ENCODE results near the gene MT1A. TPM values are rescaled to one million over a fixed set of nuclear protein-coding genes. Genes with fewer than 3 reads are reported as not detected.
"Not testable (repeated sequence)": the region's sequence is repeated elsewhere in the genome, so short reads cannot be mapped to it uniquely, and the experiment has no call there.

The MT1A gene
- total and polyA plus RNA-seq, 2 experiments from 2014 or later: not detected

GRCh38 chr16:56673921-56674320 is 35.5 kb downstream of the MT1A start:
- Histone ChIP-seq H3K9me3 (ENCODE audit: low read depth) (no peaks in the 10 kb centered on the region), H3K4me1 (ENCODE audit: low read depth) (peaks cover 4% of the 10 kb centered on the region), H3K27ac (no peak overlapping the region), H3K27me3 (peaks cover 97% of the 10 kb centered on the region), H3K36me3 (no peaks in the 10 kb centered on the region), H3K4me3 (no peak overlapping the region)
- peak; percentile 45 to 47 for DNase-seq (ENCODE audit: low read depth in 1 of 2, low spot score in 1 of 2)
- TF ChIP-seq, protein P1, sequence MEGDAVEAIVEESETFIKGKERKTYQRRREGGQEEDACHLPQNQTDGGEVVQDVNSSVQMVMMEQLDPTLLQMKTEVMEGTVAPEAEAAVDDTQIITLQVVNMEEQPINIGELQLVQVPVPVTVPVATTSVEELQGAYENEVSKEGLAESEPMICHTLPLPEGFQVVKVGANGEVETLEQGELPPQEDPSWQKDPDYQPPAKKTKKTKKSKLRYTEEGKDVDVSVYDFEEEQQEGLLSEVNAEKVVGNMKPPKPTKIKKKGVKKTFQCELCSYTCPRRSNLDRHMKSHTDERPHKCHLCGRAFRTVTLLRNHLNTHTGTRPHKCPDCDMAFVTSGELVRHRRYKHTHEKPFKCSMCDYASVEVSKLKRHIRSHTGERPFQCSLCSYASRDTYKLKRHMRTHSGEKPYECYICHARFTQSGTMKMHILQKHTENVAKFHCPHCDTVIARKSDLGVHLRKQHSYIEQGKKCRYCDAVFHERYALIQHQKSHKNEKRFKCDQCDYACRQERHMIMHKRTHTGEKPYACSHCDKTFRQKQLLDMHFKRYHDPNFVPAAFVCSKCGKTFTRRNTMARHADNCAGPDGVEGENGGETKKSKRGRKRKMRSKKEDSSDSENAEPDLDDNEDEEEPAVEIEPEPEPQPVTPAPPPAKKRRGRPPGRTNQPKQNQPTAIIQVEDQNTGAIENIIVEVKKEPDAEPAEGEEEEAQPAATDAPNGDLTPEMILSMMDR (IDR thresholded peaks at IDR 0.05; ENCODE audit: low read depth, low read length): peak; percentile 68

- not testable (repeated sequence) for H3K4me3 ChIP-seq; DNase-seq (ENCODE audit: low read depth in 1 of 2, low spot score in 1 of 2); H3K9me3 ChIP-seq (ENCODE audit: low read depth); H3K4me1 ChIP-seq (ENCODE audit: low read depth); H3K36me3 ChIP-seq; H3K27ac ChIP-seq
- H3K27me3 ChIP-seq: peaks cover 93% of the 10 kb centered on the region
Observed at GRCh38 chr16:56674570-56674969, 36.1 kb downstream of the MT1A start.

GRCh38 chr16:56675685-56676210 is 37.3 kb downstream of the MT1A start:
- no peaks in the 10 kb centered on the region for H3K9me3 ChIP-seq (ENCODE audit: low read depth)
- peaks cover 81% of the 10 kb centered on the region for H3K27me3 ChIP-seq
- H3K36me3 ChIP-seq: no peaks in the 10 kb centered on the region
- TF ChIP-seq, protein P1 (IDR thresholded peaks at IDR 0.05; ENCODE audit: low read depth, low read length): no peak
- peak overlapping the region; percentile 19 for H3K4me3 ChIP-seq
- no peak for DNase-seq (ENCODE audit: low read depth in 1 of 2, low spot score in 1 of 2)
- no peak overlapping the region for H3K27ac ChIP-seq
- H3K4me1 ChIP-seq (ENCODE audit: low read depth): peaks cover 4% of the 10 kb centered on the region

- no peak overlapping the region for H3K4me3 ChIP-seq
- DNase-seq (ENCODE audit: low read depth in 1 of 2, low spot score in 1 of 2): no peak
- H3K27me3 ChIP-seq: peaks cover 76% of the 10 kb centered on the region
- no peaks in the 10 kb centered on the region for H3K9me3 ChIP-seq (ENCODE audit: low read depth)
- TF ChIP-seq, protein P1 (IDR thresholded peaks at IDR 0.05; ENCODE audit: low read depth, low read length): no peak
- peaks cover 5% of the 10 kb centered on the region for H3K4me1 ChIP-seq (ENCODE audit: low read depth)
- H3K27ac ChIP-seq: no peak overlapping the region
- no peaks in the 10 kb centered on the region for H3K36me3 ChIP-seq
Observed at GRCh38 chr16:56677474-56677873, 39.0 kb downstream of the MT1A start.

DNA sequence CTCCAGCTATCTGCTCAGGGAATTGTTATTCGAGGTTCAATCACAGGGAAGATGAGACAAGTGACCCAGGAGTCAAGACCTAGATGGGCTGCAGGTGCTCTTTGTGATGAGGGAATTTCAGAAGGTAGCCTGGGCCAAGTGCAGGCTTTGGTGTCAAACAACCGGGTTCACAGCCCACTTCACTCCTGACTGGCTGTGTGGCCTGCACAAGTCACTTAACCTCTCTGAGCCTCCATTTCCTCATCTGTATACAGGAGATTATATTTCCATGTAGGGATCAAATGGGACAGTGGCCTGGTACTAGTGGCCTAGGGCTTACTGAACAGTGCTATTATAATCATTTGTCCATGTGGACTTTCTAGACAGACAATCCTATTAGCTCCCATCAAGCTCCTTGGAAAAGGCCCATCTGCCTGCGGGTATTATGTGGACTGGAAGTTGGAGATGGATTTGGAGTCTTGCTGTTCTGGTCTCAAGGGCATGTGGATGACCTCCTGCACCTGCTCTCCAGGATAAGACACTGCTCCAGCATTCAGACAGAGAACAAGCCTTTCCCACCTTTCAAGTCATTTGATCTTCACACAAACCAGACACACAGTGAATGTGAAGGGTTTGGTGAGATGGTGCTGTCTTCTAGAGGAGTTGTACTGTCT is 40.7 kb downstream of the MT1A start:
- no peak for DNase-seq (ENCODE audit: low read depth in 1 of 2, low spot score in 1 of 2)
- H3K36me3 ChIP-seq: no peaks in the 10 kb centered on the region
- TF ChIP-seq, protein P1 (IDR thresholded peaks at IDR 0.05; ENCODE audit: low read depth, low read length): no peak
- H3K9me3 ChIP-seq (ENCODE audit: low read depth): no peaks in the 10 kb centered on the region
- peaks cover 7% of the 10 kb centered on the region for H3K4me1 ChIP-seq (ENCODE audit: low read depth)
- no peak overlapping the region for H3K4me3 ChIP-seq
- peaks cover 73% of the 10 kb centered on the region for H3K27me3 ChIP-seq
- no peak overlapping the region for H3K27ac ChIP-seq

DNA sequence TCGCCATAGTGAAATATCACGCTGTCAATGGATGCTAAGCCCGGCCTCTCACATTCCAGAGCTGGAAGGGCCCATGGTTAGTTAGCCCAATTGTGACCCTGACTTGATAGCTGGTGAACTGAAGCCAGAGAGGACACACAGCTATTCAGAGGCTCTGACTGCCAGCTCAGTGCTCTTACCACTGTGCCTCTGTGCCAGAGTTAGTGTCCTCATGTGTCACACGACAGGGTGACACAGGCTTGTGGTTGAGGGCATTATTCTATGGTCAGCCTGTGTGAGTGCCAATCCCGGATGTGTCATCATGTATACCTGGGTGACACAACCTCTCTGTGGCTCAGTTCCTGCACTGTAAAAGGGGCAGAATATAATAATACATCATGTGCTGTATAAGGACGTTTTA is 41.4 kb downstream of the MT1A start:
- Histone ChIP-seq H3K4me3 (no peak overlapping the region), H3K36me3 (no peaks in the 10 kb centered on the region), H3K4me1 (ENCODE audit: low read depth) (peaks cover 7% of the 10 kb centered on the region), H3K27me3 (peaks cover 70% of the 10 kb centered on the region), H3K27ac (no peak overlapping the region), H3K9me3 (ENCODE audit: low read depth) (no peaks in the 10 kb centered on the region)
- TF ChIP-seq, protein P1 (IDR thresholded peaks at IDR 0.05; ENCODE audit: low read depth, low read length): no peak
- DNase-seq (ENCODE audit: low read depth in 1 of 2, low spot score in 1 of 2): no peak
